A549 (cell line): Measurements from ENCODE around the gene KIAA0513.

Experiments
- BHLHE40 ChIP-seq: IDR thresholded peaks from 2 replicates; pipeline ENCODE4 v1.6.1; 2012; ENCODE audit warnings: low read depth, low read length, inconsistent platforms
- CBX8 ChIP-seq: fragments of 200-600 bp; sonication (generic); IDR thresholded peaks from 2 replicates; pipeline ENCODE4 v1.6.1; 2016
- CHD2 ChIP-seq: fragments of 150-350 bp; IDR thresholded peaks from 2 replicates; pipeline ENCODE4 v1.6.1; 2014; ENCODE audit warnings: low read length; ENCODE audit not compliant: partially characterized antibody
- EP300 ChIP-seq, 2 experiments: fragments of >200 bp; sonication (Bioruptor Twin); formaldehyde crosslinking; IDR thresholded peaks; 2 replicates in 1 of 2; 3 replicates in 1 of 2; pipeline ENCODE4 v1.6.1; 2016 to 2017
- MAFK ChIP-seq: fragments of 450-650 bp; IDR thresholded peaks from 2 replicates; pipeline ENCODE4 v1.6.1; 2014; ENCODE audit not compliant: partially characterized antibody
- MAZ ChIP-seq: fragments of 150-350 bp; IDR thresholded peaks from 2 replicates; pipeline ENCODE4 v1.6.1; 2014; ENCODE audit warnings: antibody characterized with exemption, low read depth, low read length, borderline replicate concordance
- POLR2A ChIP-seq: IDR thresholded peaks from 2 replicates; pipeline ENCODE4 v1.6.1; 2012; ENCODE audit warnings: mild to moderate bottlenecking, low read length
- POLR2AphosphoS2 ChIP-seq: conservative IDR thresholded peaks from 2 replicates; pipeline ENCODE4 v1.6.1; 2012; ENCODE audit warnings: low read length, improper control_type of control experiment, inconsistent platforms
- TF ChIP-seq, protein P1 (sequence below): fragments of >200 bp; sonication (Bioruptor Twin); formaldehyde crosslinking; IDR thresholded peaks from 3 replicates; pipeline ENCODE4 v1.5.1; 2016
- TF ChIP-seq, protein P2 (sequence below): fragments of 200-600 bp; sonication (generic); IDR thresholded peaks from 2 replicates; pipeline ENCODE4 v1.6.1; 2016; ENCODE audit warnings: antibody characterized with exemption, mild to moderate bottlenecking, moderate library complexity
- TF ChIP-seq, protein P3 (sequence below): IDR thresholded peaks from 2 replicates; pipeline ENCODE4 v1.6.1; 2012

DNA sequence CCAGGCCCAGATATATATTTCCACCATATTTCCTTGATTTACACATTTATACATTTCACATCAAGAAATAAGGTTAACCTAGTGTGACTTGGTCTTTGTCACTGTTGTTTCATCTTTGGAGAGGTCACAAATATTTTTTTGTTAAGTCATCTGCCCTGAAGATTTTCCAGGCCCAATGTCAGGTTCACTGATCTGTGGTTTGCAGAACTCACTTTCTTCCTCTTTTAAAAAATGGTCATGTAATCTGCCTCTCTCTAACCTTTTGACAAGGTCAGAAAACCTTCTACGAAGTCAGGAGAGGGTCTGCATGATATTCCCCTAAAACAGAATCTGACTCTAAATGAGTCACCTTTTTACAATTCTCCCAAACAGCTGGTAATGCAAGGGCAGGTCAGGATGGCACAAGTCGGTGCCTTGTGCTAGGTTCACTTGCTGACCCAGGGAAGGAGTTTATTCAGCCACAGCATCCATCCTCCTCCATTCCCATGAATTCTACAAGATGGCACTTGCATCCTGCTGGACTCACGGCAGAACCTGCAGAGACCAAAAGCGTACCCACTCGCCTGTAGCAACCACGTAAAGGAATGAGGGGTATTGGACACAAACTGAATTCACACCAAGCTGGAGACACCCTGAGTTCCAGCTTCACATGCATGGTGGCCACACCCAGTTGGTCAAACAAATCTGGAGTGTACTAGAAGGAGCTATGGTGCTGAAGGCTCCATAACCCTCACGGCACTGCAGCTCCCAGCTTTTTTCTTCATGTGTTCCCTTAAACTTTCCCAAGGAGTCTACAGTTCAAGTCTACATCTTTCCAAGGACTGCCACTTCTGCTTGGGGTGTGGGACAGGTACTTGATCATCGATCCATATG lies 1.6 kb upstream of the KIAA0513 start:
- TF ChIP-seq, protein P1, sequence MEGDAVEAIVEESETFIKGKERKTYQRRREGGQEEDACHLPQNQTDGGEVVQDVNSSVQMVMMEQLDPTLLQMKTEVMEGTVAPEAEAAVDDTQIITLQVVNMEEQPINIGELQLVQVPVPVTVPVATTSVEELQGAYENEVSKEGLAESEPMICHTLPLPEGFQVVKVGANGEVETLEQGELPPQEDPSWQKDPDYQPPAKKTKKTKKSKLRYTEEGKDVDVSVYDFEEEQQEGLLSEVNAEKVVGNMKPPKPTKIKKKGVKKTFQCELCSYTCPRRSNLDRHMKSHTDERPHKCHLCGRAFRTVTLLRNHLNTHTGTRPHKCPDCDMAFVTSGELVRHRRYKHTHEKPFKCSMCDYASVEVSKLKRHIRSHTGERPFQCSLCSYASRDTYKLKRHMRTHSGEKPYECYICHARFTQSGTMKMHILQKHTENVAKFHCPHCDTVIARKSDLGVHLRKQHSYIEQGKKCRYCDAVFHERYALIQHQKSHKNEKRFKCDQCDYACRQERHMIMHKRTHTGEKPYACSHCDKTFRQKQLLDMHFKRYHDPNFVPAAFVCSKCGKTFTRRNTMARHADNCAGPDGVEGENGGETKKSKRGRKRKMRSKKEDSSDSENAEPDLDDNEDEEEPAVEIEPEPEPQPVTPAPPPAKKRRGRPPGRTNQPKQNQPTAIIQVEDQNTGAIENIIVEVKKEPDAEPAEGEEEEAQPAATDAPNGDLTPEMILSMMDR = no peak
- TF ChIP-seq BHLHE40 (no peak), POLR2A (no peak), EP300 (IDR thresholded peaks at IDR 0.05) (no peak), CHD2 (no peak), MAZ (no peak), MAFK (no peak), CBX8 (no peak), POLR2AphosphoS2 (no peak)
- TF ChIP-seq, protein P2, sequence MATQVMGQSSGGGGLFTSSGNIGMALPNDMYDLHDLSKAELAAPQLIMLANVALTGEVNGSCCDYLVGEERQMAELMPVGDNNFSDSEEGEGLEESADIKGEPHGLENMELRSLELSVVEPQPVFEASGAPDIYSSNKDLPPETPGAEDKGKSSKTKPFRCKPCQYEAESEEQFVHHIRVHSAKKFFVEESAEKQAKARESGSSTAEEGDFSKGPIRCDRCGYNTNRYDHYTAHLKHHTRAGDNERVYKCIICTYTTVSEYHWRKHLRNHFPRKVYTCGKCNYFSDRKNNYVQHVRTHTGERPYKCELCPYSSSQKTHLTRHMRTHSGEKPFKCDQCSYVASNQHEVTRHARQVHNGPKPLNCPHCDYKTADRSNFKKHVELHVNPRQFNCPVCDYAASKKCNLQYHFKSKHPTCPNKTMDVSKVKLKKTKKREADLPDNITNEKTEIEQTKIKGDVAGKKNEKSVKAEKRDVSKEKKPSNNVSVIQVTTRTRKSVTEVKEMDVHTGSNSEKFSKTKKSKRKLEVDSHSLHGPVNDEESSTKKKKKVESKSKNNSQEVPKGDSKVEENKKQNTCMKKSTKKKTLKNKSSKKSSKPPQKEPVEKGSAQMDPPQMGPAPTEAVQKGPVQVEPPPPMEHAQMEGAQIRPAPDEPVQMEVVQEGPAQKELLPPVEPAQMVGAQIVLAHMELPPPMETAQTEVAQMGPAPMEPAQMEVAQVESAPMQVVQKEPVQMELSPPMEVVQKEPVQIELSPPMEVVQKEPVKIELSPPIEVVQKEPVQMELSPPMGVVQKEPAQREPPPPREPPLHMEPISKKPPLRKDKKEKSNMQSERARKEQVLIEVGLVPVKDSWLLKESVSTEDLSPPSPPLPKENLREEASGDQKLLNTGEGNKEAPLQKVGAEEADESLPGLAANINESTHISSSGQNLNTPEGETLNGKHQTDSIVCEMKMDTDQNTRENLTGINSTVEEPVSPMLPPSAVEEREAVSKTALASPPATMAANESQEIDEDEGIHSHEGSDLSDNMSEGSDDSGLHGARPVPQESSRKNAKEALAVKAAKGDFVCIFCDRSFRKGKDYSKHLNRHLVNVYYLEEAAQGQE = no peak
- TF ChIP-seq, protein P3, sequence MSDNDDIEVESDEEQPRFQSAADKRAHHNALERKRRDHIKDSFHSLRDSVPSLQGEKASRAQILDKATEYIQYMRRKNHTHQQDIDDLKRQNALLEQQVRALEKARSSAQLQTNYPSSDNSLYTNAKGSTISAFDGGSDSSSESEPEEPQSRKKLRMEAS = no peak
